ENCODE measurements around the gene DACT2. TPM values are rescaled to one million over a fixed set of nuclear protein-coding genes. Genes with fewer than 3 reads are reported as not detected.
"Not testable (repeated sequence)": the region's sequence is repeated elsewhere in the genome, so short reads cannot be mapped to it uniquely, and the experiment has no call there.

Gene DACT2
- total RNA-seq, 2 donors from 2014 or later, result not detected

DNA sequence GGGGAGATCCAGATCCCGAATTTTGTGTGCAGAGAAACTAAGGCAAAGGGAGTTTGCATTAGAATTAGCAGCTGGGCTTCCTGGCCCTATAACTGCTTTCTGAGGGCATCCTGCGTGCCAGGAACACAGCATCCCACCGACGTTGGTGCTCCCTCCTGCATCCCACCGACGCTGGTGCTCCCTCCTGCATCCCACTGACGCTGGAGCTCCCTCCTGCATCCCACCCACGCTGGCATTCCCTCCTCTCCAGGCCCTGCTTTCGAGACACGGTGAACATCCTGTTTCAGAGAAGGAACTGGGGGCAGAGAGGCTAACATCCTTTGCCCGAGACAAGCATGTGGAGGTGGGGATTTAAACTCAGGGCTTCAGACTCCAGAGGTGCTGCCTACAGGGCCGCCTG is 44.4 kb downstream of the DACT2 start:
- no peaks in the 10 kb centered on the region for H3K9me3 ChIP-seq (ENCODE audit: control insufficient read depth, low read length, poor library complexity, severe bottlenecking)
- Mint-ChIP-seq H3K27ac (no peak overlapping the region), H3K4me1 (peaks cover 5% of the 10 kb centered on the region), H3K36me3 (ENCODE audit: low read depth) (no peaks in the 10 kb centered on the region), H3K27me3 (peaks cover 55% of the 10 kb centered on the region), H3K4me3 (no peak overlapping the region)
- DNase-seq (no peak), ATAC-seq (no peak)

DNA sequence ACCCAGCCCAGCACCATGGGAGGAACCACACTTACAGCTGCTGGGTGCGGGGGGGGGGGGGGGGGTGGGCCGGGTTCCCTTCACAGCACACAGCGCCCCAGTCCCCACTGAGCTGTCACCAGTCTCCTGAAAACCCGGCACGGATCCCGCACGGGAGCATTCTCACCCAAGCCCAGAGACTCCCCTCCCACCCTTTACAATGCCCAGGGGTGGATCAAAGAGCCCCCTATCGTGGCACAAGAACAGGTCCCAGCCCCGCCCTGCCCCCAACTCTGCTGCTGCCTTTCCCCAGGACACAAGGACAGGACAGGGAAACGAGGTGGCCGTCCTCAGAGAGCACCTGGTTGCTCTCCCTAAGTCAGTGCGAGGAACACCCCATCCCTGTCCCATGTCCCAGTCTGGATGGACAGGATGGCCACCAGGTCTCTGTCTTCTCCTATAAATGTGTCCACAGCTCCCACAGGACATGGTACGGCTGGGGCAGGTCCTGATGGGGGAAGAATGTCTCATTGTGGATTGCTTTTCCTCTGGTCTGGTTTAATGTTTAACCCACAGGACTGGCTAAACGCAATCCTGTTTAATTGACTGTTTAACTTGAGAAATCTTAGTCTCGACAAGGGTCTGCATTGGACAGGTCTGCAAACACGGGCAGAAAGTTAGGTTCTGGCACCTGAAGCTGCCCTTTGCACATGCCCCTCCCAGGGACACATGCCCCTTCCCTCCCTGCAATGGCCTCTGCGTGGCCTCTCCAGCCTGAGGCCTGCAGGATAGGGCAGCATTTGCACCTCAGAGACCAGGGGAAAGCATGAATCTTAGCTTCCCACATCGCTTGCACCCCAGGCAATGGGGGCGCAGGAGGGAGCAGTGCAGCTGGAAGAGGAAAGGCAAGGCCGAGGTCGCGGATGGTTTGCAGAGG is 45.3 kb downstream of the DACT2 start:
- Mint-ChIP-seq H3K36me3 (ENCODE audit: low read depth) (no peaks in the 10 kb centered on the region), H3K4me1 (peaks cover 5% of the 10 kb centered on the region), H3K27ac (no peak overlapping the region), H3K27me3 (peaks cover 55% of the 10 kb centered on the region), H3K4me3 (no peak overlapping the region)
- DNase-seq (no peak), ATAC-seq (no peak)
- no peaks in the 10 kb centered on the region for H3K9me3 ChIP-seq (ENCODE audit: control insufficient read depth, low read length, poor library complexity, severe bottlenecking)

DNA sequence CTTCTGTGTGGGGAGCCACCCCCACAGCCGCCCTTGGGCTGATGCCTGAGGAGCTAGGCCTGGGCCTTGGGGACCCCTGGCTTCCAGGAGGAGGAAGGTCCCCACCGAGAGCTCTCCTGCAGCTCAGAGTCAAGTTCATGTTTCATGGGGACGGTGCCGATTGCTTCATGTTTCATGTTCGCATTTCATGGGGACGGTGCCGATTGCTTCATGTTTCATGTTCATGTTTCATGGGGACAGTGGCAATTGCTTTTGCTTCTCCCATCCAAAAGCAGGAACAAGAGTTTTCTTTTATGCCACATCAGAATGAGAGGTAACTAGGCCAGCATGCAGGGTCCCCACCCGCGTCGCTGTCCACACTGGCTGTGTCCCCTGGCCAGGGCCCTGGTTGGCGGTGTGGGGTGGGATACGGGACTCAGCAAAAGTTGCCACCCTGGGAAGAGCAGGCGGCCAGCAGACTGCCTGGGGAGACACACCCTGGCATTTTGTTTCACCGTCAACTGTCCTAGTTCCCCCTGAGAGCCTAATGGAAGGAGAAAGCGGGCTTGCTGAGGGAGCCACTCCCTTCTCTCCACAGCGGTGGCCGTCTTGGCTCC is 46.0 kb downstream of the DACT2 start:
- no peaks in the 10 kb centered on the region for H3K9me3 ChIP-seq (ENCODE audit: control insufficient read depth, low read length, poor library complexity, severe bottlenecking)
- DNase-seq (no peak), ATAC-seq (no peak)
- H3K36me3 Mint-ChIP-seq (ENCODE audit: low read depth), result no peaks in the 10 kb centered on the region
- H3K27ac Mint-ChIP-seq, result no peak overlapping the region
- H3K4me1 Mint-ChIP-seq, result peaks cover 7% of the 10 kb centered on the region
- no peak overlapping the region for H3K4me3 Mint-ChIP-seq
- H3K27me3 Mint-ChIP-seq, result peaks cover 47% of the 10 kb centered on the region

DNA sequence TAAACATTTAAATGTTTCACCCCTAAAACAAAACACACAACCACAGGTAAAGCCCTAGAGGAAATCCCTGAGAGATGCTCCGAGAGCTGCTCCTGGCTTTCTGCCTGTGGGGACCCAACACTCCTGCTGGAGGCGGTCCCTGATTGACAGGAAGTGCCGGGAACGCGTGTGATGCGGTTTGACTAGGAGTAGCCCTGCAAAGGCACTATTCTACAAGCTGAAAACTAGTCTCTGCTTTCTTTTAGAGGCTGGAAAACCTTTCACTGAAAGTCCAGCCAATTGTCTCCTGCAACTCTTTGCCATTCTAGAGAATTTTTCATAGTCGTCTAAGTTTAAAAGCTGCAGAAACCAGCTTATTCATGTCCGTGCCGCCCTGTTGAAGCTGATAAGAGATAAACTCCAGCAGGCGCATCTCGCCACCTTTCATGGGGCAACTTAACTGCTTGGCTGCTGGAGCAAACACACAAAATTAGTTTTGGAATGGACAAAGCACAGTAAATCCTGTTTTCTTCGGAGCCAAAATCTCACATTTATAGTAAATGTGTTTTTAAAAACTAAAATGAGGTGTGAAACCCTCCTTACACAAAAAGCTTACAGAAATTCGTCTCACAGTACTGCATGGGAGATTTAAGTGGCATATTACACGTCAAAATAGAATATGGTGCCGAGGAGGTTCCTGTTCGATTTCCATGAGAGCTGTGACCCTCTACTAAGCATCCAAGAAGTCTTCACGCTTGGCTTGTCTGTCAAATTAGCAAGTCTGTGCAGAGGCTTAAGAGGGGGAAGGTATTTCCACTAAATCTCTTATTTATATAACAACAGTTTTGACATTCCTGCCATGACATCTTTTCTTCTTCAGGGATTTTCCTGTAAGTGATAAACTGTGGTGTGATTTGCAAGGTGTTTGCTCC is 46.9 kb downstream of the DACT2 start:
- no peak overlapping the region for H3K4me3 Mint-ChIP-seq
- no peaks in the 10 kb centered on the region for H3K9me3 ChIP-seq (ENCODE audit: control insufficient read depth, low read length, poor library complexity, severe bottlenecking)
- H3K36me3 Mint-ChIP-seq (ENCODE audit: low read depth), result no peaks in the 10 kb centered on the region
- H3K27ac Mint-ChIP-seq, result no peak overlapping the region
- DNase-seq (no peak), ATAC-seq (no peak)
- H3K27me3 Mint-ChIP-seq, result peaks cover 42% of the 10 kb centered on the region
- H3K4me1 Mint-ChIP-seq, result peaks cover 7% of the 10 kb centered on the region

DNA sequence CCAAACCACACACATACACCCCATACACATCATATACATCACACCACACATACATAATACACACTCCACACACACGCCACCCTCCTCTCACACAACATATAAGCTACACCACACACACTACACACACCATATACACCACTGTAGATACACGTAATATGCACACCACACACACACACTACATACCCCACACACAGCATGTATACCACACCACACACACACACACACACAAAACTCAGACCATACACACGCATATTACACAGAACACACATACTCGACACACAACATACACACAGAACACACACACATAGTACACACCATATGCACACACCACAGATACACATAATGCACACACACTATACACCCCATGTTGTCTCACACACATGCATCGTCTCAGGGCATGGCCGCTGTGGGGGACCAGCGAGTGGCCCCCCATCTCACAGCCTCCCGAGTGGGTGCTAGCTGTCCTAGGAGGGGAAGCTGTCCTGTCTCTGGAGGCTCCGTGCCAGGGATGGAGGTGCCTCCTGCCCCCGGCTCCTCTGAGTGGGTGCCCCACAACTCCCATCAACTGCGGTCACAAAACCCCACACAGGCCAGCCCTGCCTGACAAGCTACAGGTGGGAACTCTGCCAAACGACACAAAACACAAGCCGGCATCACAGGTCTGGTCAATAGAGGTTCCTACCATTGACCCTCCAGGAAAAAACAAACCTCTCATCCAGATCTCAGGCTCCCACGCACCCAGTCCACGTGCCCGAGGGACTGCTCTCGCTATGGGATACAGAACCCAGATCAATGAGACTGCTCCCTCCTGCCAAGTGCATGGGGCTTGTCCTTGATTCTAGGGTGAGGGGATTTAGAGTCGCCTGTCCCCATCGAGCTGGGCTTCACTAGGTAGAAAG is 49.1 kb downstream of the DACT2 start:
- no peaks in the 10 kb centered on the region for H3K9me3 ChIP-seq (ENCODE audit: control insufficient read depth, low read length, poor library complexity, severe bottlenecking)
- Mint-ChIP-seq H3K4me1 (peaks cover 7% of the 10 kb centered on the region), H3K4me3 (no peak overlapping the region), H3K27ac (no peak overlapping the region), H3K36me3 (ENCODE audit: low read depth) (no peaks in the 10 kb centered on the region), H3K27me3 (peaks cover 24% of the 10 kb centered on the region)
- no peak for DNase-seq
- no peak for ATAC-seq

DNA sequence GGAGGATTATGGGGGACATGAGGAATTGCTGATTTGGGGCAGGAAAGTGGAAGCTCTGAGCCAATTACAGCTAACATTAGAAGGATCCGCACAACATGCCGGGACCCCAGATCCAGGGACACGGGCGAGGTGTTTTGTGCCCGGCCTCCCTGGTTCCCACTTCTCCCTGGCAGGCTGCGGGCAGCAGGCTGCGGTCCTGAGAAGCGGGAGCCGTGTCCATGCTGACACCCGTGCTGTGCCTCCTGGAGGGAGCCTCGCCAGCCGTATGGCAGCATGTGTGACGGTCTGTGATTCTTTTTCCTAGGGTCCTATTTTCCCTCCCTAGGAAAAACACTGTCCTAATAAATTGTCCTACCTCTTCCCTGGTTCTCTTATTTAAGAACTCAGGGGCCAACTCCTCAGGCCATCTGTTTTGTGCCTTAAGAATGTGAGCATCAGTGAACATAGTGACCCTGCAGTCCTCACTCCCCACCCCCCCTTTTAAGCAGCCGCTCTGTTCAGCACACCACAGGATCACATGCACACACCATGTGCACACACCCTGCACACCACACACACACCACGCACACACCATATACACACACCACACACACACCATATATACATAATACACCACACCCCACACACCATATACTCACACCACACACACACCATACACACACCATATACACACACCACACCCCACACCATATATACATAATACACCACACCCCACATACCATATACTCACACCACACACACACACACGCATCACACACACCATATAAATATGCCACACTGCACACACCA is 49.9 kb downstream of the DACT2 start:
- no peaks in the 10 kb centered on the region for H3K9me3 ChIP-seq (ENCODE audit: control insufficient read depth, low read length, poor library complexity, severe bottlenecking)
- DNase-seq (no peak), ATAC-seq (no peak)
- Mint-ChIP-seq H3K4me3 (no peak overlapping the region), H3K27me3 (peaks cover 15% of the 10 kb centered on the region), H3K36me3 (ENCODE audit: low read depth) (no peaks in the 10 kb centered on the region), H3K4me1 (peaks cover 5% of the 10 kb centered on the region), H3K27ac (no peak overlapping the region)

DNA sequence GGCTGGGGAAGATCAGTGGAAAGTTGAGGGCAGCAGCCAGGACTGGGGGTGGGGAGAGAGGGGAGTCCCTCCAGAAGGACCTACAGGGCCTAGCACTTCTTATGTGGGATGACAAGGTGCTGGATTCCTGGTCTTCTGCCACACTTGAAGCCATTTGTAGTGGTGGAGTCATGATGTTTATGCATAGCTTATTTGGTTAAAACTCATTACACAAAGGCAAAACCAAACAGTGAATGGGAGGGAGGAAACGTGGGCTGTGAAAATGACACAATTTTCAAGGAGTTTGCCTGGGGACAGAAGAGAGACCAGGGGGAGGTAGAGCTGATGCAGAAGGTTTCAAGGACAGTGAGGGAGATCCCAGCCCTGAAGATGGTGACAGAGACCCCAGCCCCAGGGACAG is 50.8 kb downstream of the DACT2 start:
- Mint-ChIP-seq H3K4me3 (no peak overlapping the region), H3K27ac (no peak overlapping the region), H3K27me3 (peaks cover 15% of the 10 kb centered on the region)

DNA sequence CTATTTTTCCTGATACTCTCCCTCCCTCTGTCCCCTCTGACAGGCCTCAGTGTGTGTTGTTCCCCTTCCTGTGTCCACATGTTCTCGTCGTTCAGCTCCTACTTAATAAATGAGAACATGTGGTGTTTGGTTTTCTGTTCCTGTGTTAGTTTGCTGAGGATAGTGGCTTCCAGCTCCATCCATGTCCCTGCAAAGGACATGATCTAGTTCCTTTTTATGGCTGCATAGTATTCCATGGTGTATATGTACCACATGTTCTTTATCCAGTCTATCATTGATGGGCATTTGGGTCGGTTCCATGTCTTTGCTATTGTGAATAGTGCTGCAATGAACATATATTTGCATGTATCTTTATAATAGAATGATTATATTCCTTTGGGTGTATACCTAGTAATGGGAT is 51.8 kb downstream of the DACT2 start:
- not testable (repeated sequence) for H3K36me3 Mint-ChIP-seq (ENCODE audit: low read depth); H3K4me3 Mint-ChIP-seq; H3K4me1 Mint-ChIP-seq; ATAC-seq; H3K27me3 Mint-ChIP-seq; H3K27ac Mint-ChIP-seq; H3K9me3 ChIP-seq (ENCODE audit: control insufficient read depth, low read length, poor library complexity, severe bottlenecking); DNase-seq

More for the DNA sequence above, 50.8 kb downstream of the DACT2 start:
- ATAC-seq (no peak), DNase-seq (no peak)
- Mint-ChIP-seq H3K4me1 (peaks cover 5% of the 10 kb centered on the region), H3K36me3 (ENCODE audit: low read depth) (no peaks in the 10 kb centered on the region)
- H3K9me3 ChIP-seq (ENCODE audit: control insufficient read depth, low read length, poor library complexity, severe bottlenecking), result no peaks in the 10 kb centered on the region

DNA sequence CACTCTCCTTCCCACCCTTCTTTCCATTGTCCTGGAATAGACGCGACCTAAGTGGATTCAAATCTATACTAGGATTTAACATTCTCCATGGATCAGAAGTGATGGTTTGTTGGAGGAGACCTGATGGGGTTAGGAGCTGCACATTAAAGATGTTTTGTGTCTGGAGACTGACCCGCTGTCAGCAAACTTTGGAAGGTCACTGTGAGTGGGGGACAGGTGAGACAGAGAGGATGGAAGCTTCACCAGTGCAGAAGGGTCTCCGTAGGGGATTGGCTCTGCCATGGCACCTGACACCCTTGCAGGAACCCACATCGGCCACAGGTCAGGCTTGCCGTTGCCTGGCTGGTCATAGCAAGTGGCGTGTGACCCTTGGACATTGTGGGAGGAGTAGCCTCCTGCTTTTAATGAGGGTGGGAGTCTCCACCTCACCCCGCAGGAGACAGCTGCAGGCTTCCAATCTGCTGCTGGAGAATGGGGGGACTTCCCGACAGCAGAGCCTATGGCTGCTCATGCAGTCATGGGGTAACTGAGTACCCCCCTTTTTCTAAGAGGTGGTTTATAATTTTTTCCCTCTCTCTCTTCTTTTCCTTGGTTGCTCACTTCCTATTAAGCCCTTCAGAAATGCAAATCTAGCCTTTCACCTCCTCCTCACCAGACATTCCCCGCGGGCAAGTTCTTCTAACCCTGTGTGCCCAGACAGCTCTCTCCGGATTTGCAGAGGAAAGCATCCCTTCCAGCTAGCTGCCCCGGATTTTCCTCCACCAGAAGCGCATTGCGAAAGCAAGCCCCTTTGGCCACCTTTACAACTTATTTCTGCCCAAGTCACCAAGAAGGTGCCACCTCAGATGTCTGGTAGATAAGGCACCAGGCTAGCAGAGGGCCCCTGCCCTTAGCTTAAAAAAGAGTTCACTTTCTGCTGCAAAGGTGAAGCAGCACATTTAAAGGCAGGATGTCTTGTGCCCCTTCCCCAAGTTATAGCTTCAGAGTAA is 53.5 kb downstream of the DACT2 start:
- no peaks in the 10 kb centered on the region for H3K9me3 ChIP-seq (ENCODE audit: control insufficient read depth, low read length, poor library complexity, severe bottlenecking)
- DNase-seq (no peak), ATAC-seq (no peak)
- Mint-ChIP-seq H3K4me3 (no peak overlapping the region), H3K4me1 (peaks cover 2% of the 10 kb centered on the region), H3K27ac (no peak overlapping the region), H3K36me3 (ENCODE audit: low read depth) (no peaks in the 10 kb centered on the region), H3K27me3 (peaks cover 2% of the 10 kb centered on the region)

DNA sequence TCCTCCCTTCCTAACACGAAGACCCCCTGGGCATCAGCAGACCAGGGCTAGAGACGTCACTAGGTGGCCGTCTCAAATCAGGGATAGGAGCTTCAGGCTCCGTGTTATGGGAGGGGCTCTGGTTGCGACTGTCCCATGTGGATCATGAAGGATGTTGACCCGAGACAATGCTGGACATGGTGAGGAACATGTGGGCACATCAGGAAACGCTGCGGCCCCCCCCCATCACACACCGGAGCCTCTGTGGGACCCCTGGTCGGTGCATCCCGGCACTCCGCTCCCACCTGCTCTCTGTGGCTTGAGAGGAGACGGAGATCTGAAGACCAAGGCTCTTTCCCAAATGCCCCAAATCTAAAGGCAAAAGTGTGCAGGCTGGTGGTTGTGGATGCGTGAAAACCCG is 54.2 kb downstream of the DACT2 start:
- no peak overlapping the region for H3K4me3 Mint-ChIP-seq
- ATAC-seq, result no peak

More for the DNA sequence above, 54.2 kb downstream of the DACT2 start:
- no peak overlapping the region for H3K27ac Mint-ChIP-seq
- no peaks in the 10 kb centered on the region for H3K9me3 ChIP-seq (ENCODE audit: control insufficient read depth, low read length, poor library complexity, severe bottlenecking)
- no peaks in the 10 kb centered on the region for H3K36me3 Mint-ChIP-seq (ENCODE audit: low read depth)
- H3K27me3 Mint-ChIP-seq, result peaks cover 6% of the 10 kb centered on the region
- DNase-seq, result no peak
- peaks cover 2% of the 10 kb centered on the region for H3K4me1 Mint-ChIP-seq
